NT2/D1 (cell line): ENCODE data around the gene KIAA1217.

ENCODE experiments used
- SUZ12 ChIP-seq: IDR thresholded peaks from 2 replicates; pipeline ENCODE4 v1.6.1; 2011; ENCODE audit not compliant: insufficient read length, insufficient read depth; ENCODE audit errors: extremely low read depth
- YY1 ChIP-seq: IDR thresholded peaks from 2 replicates; pipeline ENCODE4 v1.6.1; 2011; ENCODE audit not compliant: insufficient read length, insufficient read depth

GRCh38 chr10:24223953-24224352 is 15.0 kb downstream of the KIAA1217 start:
- TF ChIP-seq YY1 (no peak), SUZ12 (no peak)
